SH-SY5Y (cell line): ENCODE results near the gene OOEP.

Experiments used
- GATA2 ChIP-seq: IDR thresholded peaks from 2 replicates; pipeline ENCODE4 v1.6.1; 2011; ENCODE audit warnings: mild to moderate bottlenecking, low read depth, low read length
- GATA3 ChIP-seq: IDR thresholded peaks from 2 replicates; pipeline ENCODE4 v1.6.1; 2011; ENCODE audit warnings: low read depth, mild to moderate bottlenecking, low read length, moderate library complexity

- no peak for TF ChIP-seq GATA3
- no peak for TF ChIP-seq GATA2
Measured at GRCh38 chr6:73363537-73363875, 6.2 kb downstream of the OOEP start.
